Mucosa of gallbladder (tissue), 1 donor: ENCODE measurements around the gene TMEM120A. TPM values are rescaled to one million over a fixed set of nuclear protein-coding genes. Genes with fewer than 3 reads are reported as not detected.

Experiments
- DNase-seq: peaks from one replicate; pipeline ENCODE4 v3.0.0-alpha.2; 2020; ENCODE audit warnings: low spot score
- total RNA-seq: library from RNA; stranded (reverse); gene quantifications from one replicate; pipeline ENCODE4 v1.2.1, GENCODE V29; 2021
- donor health status: DM: no; HTN: no; CAD: no.

The TMEM120A gene
- total RNA-seq, 1 donor from 2014 or later = 69.1 TPM

GRCh38 chr7:75995996-75996395 lies 1.6 kb upstream of the TMEM120A start:
- DNase-seq = no peak

GRCh38 chr7:75995052-75995471 lies 667 bp upstream of the TMEM120A start:
- no peak for DNase-seq

- peak; percentile 59 for DNase-seq
These were observed 557 bp downstream of the TMEM120A start for GRCh38 chr7:75993689-75994387.

GRCh38 chr7:75992083-75992755 lies 2.2 kb downstream of the TMEM120A start:
- no peak for DNase-seq

GRCh38 chr7:75991531-75992082 lies 2.8 kb downstream of the TMEM120A start:
- no peak for DNase-seq

GRCh38 chr7:75989500-75990388 lies 4.7 kb downstream of the TMEM120A start:
- DNase-seq = no peak

- no peak for DNase-seq
These were observed 5.6 kb downstream of the TMEM120A start for GRCh38 chr7:75988568-75989499.

- no peak for DNase-seq
These were observed 6.4 kb downstream of the TMEM120A start for GRCh38 chr7:75987805-75988567.

- no peak for DNase-seq
These were observed 7.2 kb downstream of the TMEM120A start for GRCh38 chr7:75987026-75987804.

GRCh38 chr7:75986147-75986781 lies 8.1 kb downstream of the TMEM120A start:
- DNase-seq = no peak

- DNase-seq = no peak
These were observed 8.8 kb downstream of the TMEM120A start for GRCh38 chr7:75985518-75986146.

GRCh38 chr7:75985009-75985517 lies 9.3 kb downstream of the TMEM120A start:
- DNase-seq = no peak

- DNase-seq = no peak
These were observed 10.0 kb downstream of the TMEM120A start for GRCh38 chr7:75984130-75985008.

- no peak for DNase-seq
These were observed 10.8 kb downstream of the TMEM120A start for GRCh38 chr7:75983471-75984129.

GRCh38 chr7:75982306-75983064 lies 11.9 kb downstream of the TMEM120A start:
- no peak for DNase-seq
